Measurements from ENCODE around the gene AGTPBP1.

AGTPBP1 gene

GRCh38 chr9:85516455-85516854 lies 225.3 kb downstream of the AGTPBP1 start:
- no peaks in the 10 kb centered on the region for H3K9me3 ChIP-seq (ENCODE audit: control insufficient read depth in 1 of 2, low read length in 2 of 2)
- peaks cover 4% of the 10 kb centered on the region for H3K27me3 ChIP-seq (ENCODE audit: low read depth, low read length)
- H3K4me1 ChIP-seq (ENCODE audit: control insufficient read depth in 1 of 2, insufficient read depth in 2 of 2, low read length in 2 of 2): no peaks in the 10 kb centered on the region
- no peak overlapping the region for H3K4me3 ChIP-seq (ENCODE audit: low read depth in 1 of 2, low read length in 2 of 2)
- no peak overlapping the region for H3K27ac ChIP-seq (ENCODE audit: low read length)
- H3K36me3 ChIP-seq (ENCODE audit: control insufficient read depth in 1 of 2, insufficient read depth in 2 of 2, low read length in 2 of 2): no peaks in the 10 kb centered on the region

- Histone ChIP-seq H3K36me3 (ENCODE audit: control insufficient read depth in 1 of 2, insufficient read depth in 2 of 2, low read length in 2 of 2) (no peaks in the 10 kb centered on the region), H3K4me3 (ENCODE audit: low read depth in 1 of 2, low read length in 2 of 2) (no peak overlapping the region), H3K9me3 (ENCODE audit: control insufficient read depth in 1 of 2, low read length in 2 of 2) (no peaks in the 10 kb centered on the region), H3K27ac (ENCODE audit: low read length) (no peak overlapping the region), H3K27me3 (ENCODE audit: low read depth, low read length) (no peaks in the 10 kb centered on the region), H3K4me1 (ENCODE audit: control insufficient read depth in 1 of 2, insufficient read depth in 2 of 2, low read length in 2 of 2) (no peaks in the 10 kb centered on the region)
These were observed 226.7 kb downstream of the AGTPBP1 start for GRCh38 chr9:85515021-85515420.

GRCh38 chr9:85514256-85514655 lies 227.5 kb downstream of the AGTPBP1 start:
- Histone ChIP-seq H3K27ac (ENCODE audit: low read length) (no peak overlapping the region), H3K4me1 (ENCODE audit: control insufficient read depth in 1 of 2, insufficient read depth in 2 of 2, low read length in 2 of 2) (no peaks in the 10 kb centered on the region), H3K4me3 (ENCODE audit: low read depth in 1 of 2, low read length in 2 of 2) (no peak overlapping the region), H3K27me3 (ENCODE audit: low read depth, low read length) (no peaks in the 10 kb centered on the region), H3K36me3 (ENCODE audit: control insufficient read depth in 1 of 2, insufficient read depth in 2 of 2, low read length in 2 of 2) (no peaks in the 10 kb centered on the region), H3K9me3 (ENCODE audit: control insufficient read depth in 1 of 2, low read length in 2 of 2) (no peaks in the 10 kb centered on the region)

- Histone ChIP-seq H3K4me3 (ENCODE audit: low read depth in 1 of 2, low read length in 2 of 2) (no peak overlapping the region), H3K9me3 (ENCODE audit: control insufficient read depth in 1 of 2, low read length in 2 of 2) (no peaks in the 10 kb centered on the region), H3K36me3 (ENCODE audit: control insufficient read depth in 1 of 2, insufficient read depth in 2 of 2, low read length in 2 of 2) (no peaks in the 10 kb centered on the region), H3K27me3 (ENCODE audit: low read depth, low read length) (no peaks in the 10 kb centered on the region), H3K27ac (ENCODE audit: low read length) (no peak overlapping the region), H3K4me1 (ENCODE audit: control insufficient read depth in 1 of 2, insufficient read depth in 2 of 2, low read length in 2 of 2) (no peaks in the 10 kb centered on the region)
These were observed 230.0 kb downstream of the AGTPBP1 start for GRCh38 chr9:85511746-85512145.

GRCh38 chr9:85510830-85511504 lies 230.8 kb downstream of the AGTPBP1 start:
- H3K27ac ChIP-seq (ENCODE audit: low read length): no peak overlapping the region

GRCh38 chr9:85508616-85509015 lies 233.1 kb downstream of the AGTPBP1 start:
- no peak overlapping the region for H3K27ac ChIP-seq (ENCODE audit: low read length)
- H3K27me3 ChIP-seq (ENCODE audit: low read depth, low read length): no peaks in the 10 kb centered on the region
- no peaks in the 10 kb centered on the region for H3K36me3 ChIP-seq (ENCODE audit: control insufficient read depth in 1 of 2, insufficient read depth in 2 of 2, low read length in 2 of 2)
- H3K9me3 ChIP-seq (ENCODE audit: control insufficient read depth in 1 of 2, low read length in 2 of 2): no peaks in the 10 kb centered on the region
- no peak overlapping the region for H3K4me3 ChIP-seq (ENCODE audit: low read depth in 1 of 2, low read length in 2 of 2)
- H3K4me1 ChIP-seq (ENCODE audit: control insufficient read depth in 1 of 2, insufficient read depth in 2 of 2, low read length in 2 of 2): no peaks in the 10 kb centered on the region

More at GRCh38 chr9:85510830-85511504, 230.8 kb downstream of the AGTPBP1 start:
- Histone ChIP-seq H3K36me3 (ENCODE audit: control insufficient read depth in 1 of 2, insufficient read depth in 2 of 2, low read length in 2 of 2) (no peaks in the 10 kb centered on the region), H3K27me3 (ENCODE audit: low read depth, low read length) (no peaks in the 10 kb centered on the region), H3K4me1 (ENCODE audit: control insufficient read depth in 1 of 2, insufficient read depth in 2 of 2, low read length in 2 of 2) (no peaks in the 10 kb centered on the region), H3K4me3 (ENCODE audit: low read depth in 1 of 2, low read length in 2 of 2) (no peak overlapping the region), H3K9me3 (ENCODE audit: control insufficient read depth in 1 of 2, low read length in 2 of 2) (no peaks in the 10 kb centered on the region)

- Histone ChIP-seq H3K4me3 (ENCODE audit: low read depth in 1 of 2, low read length in 2 of 2) (no peak overlapping the region), H3K4me1 (ENCODE audit: control insufficient read depth in 1 of 2, insufficient read depth in 2 of 2, low read length in 2 of 2) (no peaks in the 10 kb centered on the region), H3K27me3 (ENCODE audit: low read depth, low read length) (no peaks in the 10 kb centered on the region), H3K27ac (ENCODE audit: low read length) (no peak overlapping the region), H3K9me3 (ENCODE audit: control insufficient read depth in 1 of 2, low read length in 2 of 2) (no peaks in the 10 kb centered on the region), H3K36me3 (ENCODE audit: control insufficient read depth in 1 of 2, insufficient read depth in 2 of 2, low read length in 2 of 2) (no peaks in the 10 kb centered on the region)
These were observed 236.1 kb downstream of the AGTPBP1 start for GRCh38 chr9:85505612-85506011.

- Histone ChIP-seq H3K9me3 (ENCODE audit: control insufficient read depth in 1 of 2, low read length in 2 of 2) (peaks cover 0 to 11% of the 10 kb centered on the region in 2 donors), H3K36me3 (ENCODE audit: control insufficient read depth in 1 of 2, insufficient read depth in 2 of 2, low read length in 2 of 2) (no peaks in the 10 kb centered on the region), H3K27me3 (ENCODE audit: low read depth, low read length) (no peaks in the 10 kb centered on the region), H3K4me1 (ENCODE audit: control insufficient read depth in 1 of 2, insufficient read depth in 2 of 2, low read length in 2 of 2) (no peaks in the 10 kb centered on the region), H3K4me3 (ENCODE audit: low read depth in 1 of 2, low read length in 2 of 2) (no peak overlapping the region), H3K27ac (ENCODE audit: low read length) (no peak overlapping the region)
These were observed 238.7 kb downstream of the AGTPBP1 start for GRCh38 chr9:85502815-85503655.

GRCh38 chr9:85501882-85502281 lies 239.9 kb downstream of the AGTPBP1 start:
- H3K27me3 ChIP-seq (ENCODE audit: low read depth, low read length): no peaks in the 10 kb centered on the region
- H3K27ac ChIP-seq (ENCODE audit: low read length): no peak overlapping the region
- peaks cover 0 to 11% of the 10 kb centered on the region in 2 donors for H3K9me3 ChIP-seq (ENCODE audit: control insufficient read depth in 1 of 2, low read length in 2 of 2)
- H3K36me3 ChIP-seq (ENCODE audit: control insufficient read depth in 1 of 2, insufficient read depth in 2 of 2, low read length in 2 of 2): no peaks in the 10 kb centered on the region
- H3K4me1 ChIP-seq (ENCODE audit: control insufficient read depth in 1 of 2, insufficient read depth in 2 of 2, low read length in 2 of 2): no peaks in the 10 kb centered on the region
- no peak overlapping the region for H3K4me3 ChIP-seq (ENCODE audit: low read depth in 1 of 2, low read length in 2 of 2)

GRCh38 chr9:85501456-85501855 lies 240.3 kb downstream of the AGTPBP1 start:
- peaks cover 0 to 11% of the 10 kb centered on the region in 2 donors for H3K9me3 ChIP-seq (ENCODE audit: control insufficient read depth in 1 of 2, low read length in 2 of 2)
- H3K36me3 ChIP-seq (ENCODE audit: control insufficient read depth in 1 of 2, insufficient read depth in 2 of 2, low read length in 2 of 2): no peaks in the 10 kb centered on the region
- H3K27ac ChIP-seq (ENCODE audit: low read length): no peak overlapping the region
- H3K4me1 ChIP-seq (ENCODE audit: control insufficient read depth in 1 of 2, insufficient read depth in 2 of 2, low read length in 2 of 2): no peaks in the 10 kb centered on the region
- no peak overlapping the region for H3K4me3 ChIP-seq (ENCODE audit: low read depth in 1 of 2, low read length in 2 of 2)
- no peaks in the 10 kb centered on the region for H3K27me3 ChIP-seq (ENCODE audit: low read depth, low read length)

Data from muscle layer of duodenum (tissue), 2 donors.